Liver (tissue), 9 donors: ENCODE results near the gene GADD45B. TPM values are rescaled to one million over a fixed set of nuclear protein-coding genes. Genes with fewer than 3 reads are reported as not detected.

Experiments used
- DNase-seq: peaks from one replicate; pipeline ENCODE4 v3.0.0-alpha.2; 2017; ENCODE audit warnings: low spot score
- H3K27ac ChIP-seq, 2 donors: one replicate each; pipeline ENCODE4 v1.7.0; 2013; ENCODE audit warnings: inconsistent platforms in 2 of 2, low read length in 2 of 2, control low read depth in 1 of 2, low read depth in 1 of 2, mild to moderate bottlenecking in 1 of 2
- H3K27me3 ChIP-seq, 4 donors: one replicate each; pipeline versions ENCODE4 v1.6.1 to v1.7.0; 2013; ENCODE audit warnings: low read length in 3 of 4, inconsistent platforms in 1 of 4, mild to moderate bottlenecking in 1 of 4, moderate library complexity in 1 of 4; ENCODE audit not compliant: control insufficient read depth in 4 of 4, insufficient read depth in 4 of 4
- H3K36me3 ChIP-seq, 4 donors: one replicate each; pipeline versions ENCODE4 v1.6.1 to v1.7.0; 2013; ENCODE audit warnings: low read length in 3 of 4, mild to moderate bottlenecking in 3 of 4, low read depth in 1 of 4, moderate library complexity in 1 of 4; ENCODE audit not compliant: control insufficient read depth in 4 of 4, insufficient read depth in 3 of 4
- H3K4me1 ChIP-seq, 4 donors: one replicate each; pipeline versions ENCODE4 v1.6.1 to v1.7.0; 2013; ENCODE audit warnings: low read length in 3 of 4, mild to moderate bottlenecking in 3 of 4, moderate library complexity in 1 of 4; ENCODE audit not compliant: control insufficient read depth in 4 of 4, insufficient read depth in 4 of 4
- H3K4me3 ChIP-seq, 3 donors: one replicate each; pipeline versions ENCODE4 v1.6.1 to v1.7.0; 2013; ENCODE audit warnings: low read length in 3 of 3, control low read depth in 1 of 3, low read depth in 1 of 3, mild to moderate bottlenecking in 1 of 3
- H3K9ac ChIP-seq, 2 donors: one replicate each; pipeline ENCODE4 v1.7.0; 2013; ENCODE audit warnings: low read length in 2 of 2, mild to moderate bottlenecking in 2 of 2, moderate library complexity in 2 of 2, control low read depth in 1 of 2, low read depth in 1 of 2
- H3K9me3 ChIP-seq, 4 donors: one replicate each; pipeline versions ENCODE4 v1.6.1 to v1.7.0; 2013; ENCODE audit warnings: low read length in 3 of 4; ENCODE audit not compliant: control insufficient read depth in 4 of 4
- ATF3 ChIP-seq: IDR thresholded peaks from 2 replicates; pipeline ENCODE4 v1.6.1; 2016; ENCODE audit warnings: antibody characterized with exemption
- CTCF ChIP-seq: fragments of 150-350 bp; IDR thresholded peaks from 2 replicates; pipeline ENCODE4 v1.5.1; 2017; ENCODE audit warnings: improper control_type of control experiment, low read depth, low read length; ENCODE audit not compliant: missing input control
- EGR1 ChIP-seq, 2 donors: IDR thresholded peaks; 2 replicates each; pipeline ENCODE4 v1.6.1; 2016 to 2018; ENCODE audit warnings: antibody characterized with exemption in 2 of 2, low read depth in 2 of 2
- FOXA1 ChIP-seq: IDR thresholded peaks from 2 replicates; pipeline ENCODE4 v1.6.1; 2016; ENCODE audit warnings: antibody characterized with exemption
- FOXA2 ChIP-seq: IDR thresholded peaks from 2 replicates; pipeline ENCODE4 v1.6.1; 2016; ENCODE audit warnings: antibody characterized with exemption
- GABPA ChIP-seq, 2 donors: IDR thresholded peaks in 1 of 2; conservative IDR thresholded peaks in 1 of 2; 2 replicates each; pipeline ENCODE4 v1.6.1; 2016; ENCODE audit warnings: antibody characterized with exemption in 2 of 2, mild to moderate bottlenecking in 1 of 2, moderate library complexity in 1 of 2
- HNF4A ChIP-seq, 2 donors: conservative IDR thresholded peaks; 2 replicates each; pipeline ENCODE4 v1.6.1; 2016; ENCODE audit warnings: antibody characterized with exemption in 2 of 2, mild to moderate bottlenecking in 2 of 2
- HNF4G ChIP-seq: IDR thresholded peaks from 2 replicates; pipeline ENCODE4 v1.6.1; 2016; ENCODE audit warnings: antibody characterized with exemption
- JUND ChIP-seq, 2 donors: IDR thresholded peaks; 2 replicates each; pipeline ENCODE4 v1.6.1; 2016; ENCODE audit warnings: antibody characterized with exemption in 2 of 2
- MAX ChIP-seq: IDR thresholded peaks from 2 replicates; pipeline ENCODE4 v1.6.1; 2016; ENCODE audit warnings: antibody characterized with exemption
- NR2F2 ChIP-seq: IDR thresholded peaks from 2 replicates; pipeline ENCODE4 v1.6.1; 2016; ENCODE audit warnings: antibody characterized with exemption
- RAD21 ChIP-seq, 2 donors: IDR thresholded peaks; 2 replicates each; pipeline ENCODE4 v1.6.1; 2016; ENCODE audit warnings: antibody characterized with exemption in 2 of 2, mild to moderate bottlenecking in 2 of 2
- REST ChIP-seq: IDR thresholded peaks from 2 replicates; pipeline ENCODE4 v1.6.1; 2016; ENCODE audit warnings: antibody characterized with exemption, mild to moderate bottlenecking
- RXRA ChIP-seq, 2 donors: IDR thresholded peaks; 2 replicates each; pipeline ENCODE4 v1.6.1; 2017 to 2018; ENCODE audit warnings: antibody characterized with exemption in 2 of 2, mild to moderate bottlenecking in 1 of 2
- SP1 ChIP-seq: IDR thresholded peaks from 2 replicates; pipeline ENCODE4 v1.6.1; 2018; ENCODE audit warnings: antibody characterized with exemption, mild to moderate bottlenecking
- TAF1 ChIP-seq: conservative IDR thresholded peaks from 2 replicates; pipeline ENCODE4 v1.6.1; 2016; ENCODE audit warnings: antibody characterized with exemption, mild to moderate bottlenecking
- YY1 ChIP-seq: IDR thresholded peaks from 2 replicates; pipeline ENCODE4 v1.6.1; 2016; ENCODE audit warnings: antibody characterized with exemption, mild to moderate bottlenecking
- ZBTB33 ChIP-seq: IDR thresholded peaks from 2 replicates; pipeline ENCODE4 v1.6.1; 2016; ENCODE audit warnings: antibody characterized with exemption
- WGBS: extraction: QIAGEN DNeasy Blood & Tissue Kit; methylation state at CpG from one replicate; pipeline ENCODE4 v1.1.7; 2013; 5-methylcytosine and 5-hydroxymethylcytosine counted together
- polyA plus RNA-seq, 2 donors: library from polyadenylated mRNA; stranded (reverse) in 1 of 2; unstranded in 1 of 2; fragments of 200-250 nt in 1 of 2; fragments of >200 nt in 1 of 2; fragmentation: Nextera tagmentation in 1 of 2; extraction: Ambion mirVana in 1 of 2; gene quantifications; one replicate each; pipeline versions ENCODE4 v1.2.1 to v1.2.3, GENCODE V29; 2013 to 2015
- total RNA-seq, 2 donors: library from RNA; depleted of rRNA; stranded (reverse); fragments of >200 nt; gene quantifications; one replicate each; pipeline ENCODE4 v1.2.3, GENCODE V29; 2014
- donor health status: healthy.
- donor health status: healthy.
- donor health status: healthy.
- donor health status: healthy.
- donor health status: healthy.

The GADD45B gene
- total and polyA plus RNA-seq, 4 donors = 11.6 to 86.3 (median 82.4) TPM

GRCh38 chr19:2454199-2454961, 21.5 kb upstream of the GADD45B start:
- Histone ChIP-seq H3K4me1 (peaks cover 5 to 23% (median 17%) of the 10 kb centered on the region in 4 donors), H3K9me3 (no peaks in the 10 kb centered on the region), H3K4me3 (no peak overlapping the region), H3K9ac (no peak overlapping the region), H3K27ac (no peak overlapping the region), H3K27me3 (no peaks in the 10 kb centered on the region), H3K36me3 (no peaks in the 10 kb centered on the region)
- TF ChIP-seq HNF4A (conservative IDR thresholded peaks at IDR 0.05) = no peak
- no peak for TF ChIP-seq TAF1
- no peak for TF ChIP-seq RXRA (IDR thresholded peaks at IDR 0.05)
- no peak for TF ChIP-seq JUND (IDR thresholded peaks at IDR 0.05)
- no peak for TF ChIP-seq CTCF
- no peak for TF ChIP-seq HNF4G
- no peak for TF ChIP-seq MAX
- no peak for TF ChIP-seq EGR1 (IDR thresholded peaks at IDR 0.05; ENCODE audit: low read depth in 2 of 2)
- TF ChIP-seq RAD21 (IDR thresholded peaks at IDR 0.05) = no peak
- TF ChIP-seq REST = no peak
- no peak for TF ChIP-seq SP1
- no peak for TF ChIP-seq YY1
- no peak for TF ChIP-seq GABPA (IDR thresholded peaks at IDR 0.05 in 1 of 2, conservative IDR thresholded peaks at IDR 0.05 in 1 of 2)
- TF ChIP-seq FOXA1 = no peak
- TF ChIP-seq FOXA2 = no peak
- TF ChIP-seq NR2F2 = no peak
- no peak for TF ChIP-seq ZBTB33
- TF ChIP-seq ATF3 = no peak
- 95% methylated on average over 19 of the region's 19 CpGs for WGBS
- no peak for DNase-seq
